ENCODE results near the gene ADGRG6.

ADGRG6 gene

GRCh38 chr6:142353690-142354089 lies 51.9 kb downstream of the ADGRG6 start:
- DNase-seq, result no peak

- no peak for DNase-seq
Observed at GRCh38 chr6:142354650-142355049, 52.8 kb downstream of the ADGRG6 start.

- DNase-seq, result no peak
Observed at GRCh38 chr6:142355520-142356174, 53.8 kb downstream of the ADGRG6 start.

- no peak for DNase-seq
Observed at GRCh38 chr6:142356201-142356883, 54.5 kb downstream of the ADGRG6 start.

GRCh38 chr6:142356884-142357225 lies 55.0 kb downstream of the ADGRG6 start:
- no peak for DNase-seq

GRCh38 chr6:142357879-142358278 lies 56.1 kb downstream of the ADGRG6 start:
- DNase-seq, result no peak

- no peak for DNase-seq
Observed at GRCh38 chr6:142359271-142359960, 57.6 kb downstream of the ADGRG6 start.

GRCh38 chr6:142361345-142361744 lies 59.5 kb downstream of the ADGRG6 start:
- DNase-seq, result no peak

GRCh38 chr6:142361779-142362750 lies 60.3 kb downstream of the ADGRG6 start:
- no peak for DNase-seq

GRCh38 chr6:142367061-142367460 lies 65.3 kb downstream of the ADGRG6 start:
- no peak for DNase-seq

GRCh38 chr6:142367501-142368018 lies 65.8 kb downstream of the ADGRG6 start:
- DNase-seq, result no peak

GRCh38 chr6:142369266-142369665 lies 67.5 kb downstream of the ADGRG6 start:
- DNase-seq, result no peak

GRCh38 chr6:142372348-142372747 lies 70.5 kb downstream of the ADGRG6 start:
- no peak for DNase-seq

- no peak for DNase-seq
Observed at GRCh38 chr6:142373268-142374090, 71.7 kb downstream of the ADGRG6 start.

GRCh38 chr6:142374091-142374770 lies 72.4 kb downstream of the ADGRG6 start:
- DNase-seq, result no peak

GRCh38 chr6:142374965-142375733 lies 73.3 kb downstream of the ADGRG6 start:
- no peak for DNase-seq

GRCh38 chr6:142376115-142376514 lies 74.3 kb downstream of the ADGRG6 start:
- DNase-seq, result no peak

- DNase-seq, result no peak
Observed at GRCh38 chr6:142376800-142377496, 75.1 kb downstream of the ADGRG6 start.

- no peak for DNase-seq
Observed at GRCh38 chr6:142377497-142377848, 75.7 kb downstream of the ADGRG6 start.

All from activated CD8-positive, alpha-beta memory T cell treated with anti-CD3 and anti-CD28 coated beads, Interleukin-2, amount 50 U/mL, for 48 hours (primary cell).